Tibial artery (tissue), 4 donors: ENCODE results near the gene MRPS31.

ENCODE experiments used
- DNase-seq, 2 donors: peaks; one replicate each; pipeline ENCODE4 v3.0.0-alpha.2; 2019
- H3K27ac ChIP-seq, 2 donors: fragments of 200-600 bp; sonication (generic) in 1 of 2; 1 replicate in 1 of 2; 2 replicates in 1 of 2; pipeline ENCODE4 v1.5.1; 2018 to 2019; ENCODE audit warnings: mild to moderate bottlenecking in 1 of 2
- H3K27me3 ChIP-seq, 2 donors: fragments of 200-600 bp; sonication (generic) in 1 of 2; one replicate each; pipeline versions ENCODE4 v1.5.1 to v1.6.0; 2016 to 2019
- H3K36me3 ChIP-seq, 3 donors: fragments of 200-600 bp; sonication (generic) in 2 of 3; one replicate each; pipeline ENCODE4 v1.5.1; 2016 to 2019; ENCODE audit warnings: mild to moderate bottlenecking in 2 of 3
- H3K4me1 ChIP-seq, 4 donors: fragments of 200-600 bp; sonication (generic) in 2 of 4; 1 replicate in 3 of 4; 2 replicates in 1 of 4; pipeline ENCODE4 v1.5.1; 2016 to 2019
- H3K4me3 ChIP-seq, 2 donors: fragments of 200-600 bp; sonication (generic) in 1 of 2; 1 replicate in 1 of 2; 2 replicates in 1 of 2; pipeline ENCODE4 v1.5.1; 2018 to 2019; ENCODE audit warnings: mild to moderate bottlenecking in 2 of 2
- H3K9me3 ChIP-seq, 3 donors: fragments of 200-600 bp; sonication (generic) in 1 of 3; one replicate each; pipeline ENCODE4 v1.5.1; 2016 to 2019
- intact Hi-C: fragments of 100-400 bp; cut with DNase I; formaldehyde crosslinking; loops from one replicate; pipeline ENCODE4 v1.15.0; 2023; ENCODE audit warnings: low total_unique reads
- TF ChIP-seq, protein P1 (sequence below), 2 experiments: fragments of 200-600 bp in 1 of 2; fragments of 450-650 bp in 1 of 2; IDR thresholded peaks; one replicate each; pipeline ENCODE4 v1.5.1; 2017 to 2019; ENCODE audit warnings: antibody characterized with exemption in 2 of 2, mild to moderate bottlenecking in 1 of 2, moderate library complexity in 1 of 2

MRPS31 gene

DNA sequence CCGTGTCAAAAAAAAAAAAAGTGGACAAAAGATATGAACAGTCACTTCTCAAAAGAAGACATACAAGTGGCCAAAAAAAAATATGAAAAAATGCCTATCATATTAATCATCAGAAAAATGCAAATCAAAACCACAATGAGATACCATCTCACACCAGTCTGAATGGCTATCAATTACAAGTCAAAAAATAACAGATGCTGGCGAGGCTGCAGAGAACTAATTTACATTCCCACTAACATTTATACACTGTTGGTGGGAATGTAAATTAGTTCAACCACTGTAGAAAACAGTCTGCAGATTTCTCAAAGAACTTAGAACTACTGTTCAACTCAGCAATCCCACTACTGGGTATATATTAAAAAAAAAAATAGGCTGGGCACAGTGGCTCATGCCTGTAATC is 78.0 kb downstream of the MRPS31 start:
- H3K9me3 ChIP-seq, result no peaks in the 10 kb centered on the region
- DNase-seq, result no peak
- no peak overlapping the region for H3K27ac ChIP-seq
- H3K27me3 ChIP-seq, result no peaks in the 10 kb centered on the region
- TF ChIP-seq, protein P1, sequence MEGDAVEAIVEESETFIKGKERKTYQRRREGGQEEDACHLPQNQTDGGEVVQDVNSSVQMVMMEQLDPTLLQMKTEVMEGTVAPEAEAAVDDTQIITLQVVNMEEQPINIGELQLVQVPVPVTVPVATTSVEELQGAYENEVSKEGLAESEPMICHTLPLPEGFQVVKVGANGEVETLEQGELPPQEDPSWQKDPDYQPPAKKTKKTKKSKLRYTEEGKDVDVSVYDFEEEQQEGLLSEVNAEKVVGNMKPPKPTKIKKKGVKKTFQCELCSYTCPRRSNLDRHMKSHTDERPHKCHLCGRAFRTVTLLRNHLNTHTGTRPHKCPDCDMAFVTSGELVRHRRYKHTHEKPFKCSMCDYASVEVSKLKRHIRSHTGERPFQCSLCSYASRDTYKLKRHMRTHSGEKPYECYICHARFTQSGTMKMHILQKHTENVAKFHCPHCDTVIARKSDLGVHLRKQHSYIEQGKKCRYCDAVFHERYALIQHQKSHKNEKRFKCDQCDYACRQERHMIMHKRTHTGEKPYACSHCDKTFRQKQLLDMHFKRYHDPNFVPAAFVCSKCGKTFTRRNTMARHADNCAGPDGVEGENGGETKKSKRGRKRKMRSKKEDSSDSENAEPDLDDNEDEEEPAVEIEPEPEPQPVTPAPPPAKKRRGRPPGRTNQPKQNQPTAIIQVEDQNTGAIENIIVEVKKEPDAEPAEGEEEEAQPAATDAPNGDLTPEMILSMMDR (IDR thresholded peaks at IDR 0.05), result no peak
- H3K36me3 ChIP-seq, result no peaks in the 10 kb centered on the region
- H3K4me1 ChIP-seq, result no peaks in the 10 kb centered on the region
- no peak overlapping the region for H3K4me3 ChIP-seq
- intact Hi-C loops, result no loop called here

DNA sequence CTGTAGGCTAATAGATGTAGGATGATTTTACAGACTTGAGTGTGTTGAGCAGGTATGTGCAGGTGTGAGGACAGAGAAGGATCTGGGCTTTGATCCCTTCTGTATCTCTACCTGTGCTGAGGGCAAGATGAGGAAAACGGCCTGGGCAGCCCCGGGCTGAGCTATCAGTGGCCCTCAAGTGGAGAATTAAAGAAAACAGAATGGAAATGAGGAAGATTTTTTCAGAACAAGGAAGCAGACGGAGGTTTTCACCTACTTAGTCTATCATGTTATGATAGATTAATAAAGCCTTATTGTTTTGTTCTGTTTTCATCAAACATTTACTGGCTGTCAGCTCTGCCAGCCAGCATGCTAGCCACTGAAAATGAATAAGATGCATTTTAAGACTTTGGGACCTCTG is 82.2 kb downstream of the MRPS31 start:
- Histone ChIP-seq H3K4me3 (no peak overlapping the region), H3K27ac (no peak overlapping the region), H3K9me3 (no peaks in the 10 kb centered on the region), H3K36me3 (no peaks in the 10 kb centered on the region), H3K4me1 (no peaks in the 10 kb centered on the region), H3K27me3 (no peaks in the 10 kb centered on the region)
- intact Hi-C loops, result loop anchor here (2.0 to 10.0 kb wide), 2 partner anchors 744 to 998 kb away; no protein-coding TSS in a partner anchor
- no peak for DNase-seq
- TF ChIP-seq, protein P1 (IDR thresholded peaks at IDR 0.05), result no peak

DNA sequence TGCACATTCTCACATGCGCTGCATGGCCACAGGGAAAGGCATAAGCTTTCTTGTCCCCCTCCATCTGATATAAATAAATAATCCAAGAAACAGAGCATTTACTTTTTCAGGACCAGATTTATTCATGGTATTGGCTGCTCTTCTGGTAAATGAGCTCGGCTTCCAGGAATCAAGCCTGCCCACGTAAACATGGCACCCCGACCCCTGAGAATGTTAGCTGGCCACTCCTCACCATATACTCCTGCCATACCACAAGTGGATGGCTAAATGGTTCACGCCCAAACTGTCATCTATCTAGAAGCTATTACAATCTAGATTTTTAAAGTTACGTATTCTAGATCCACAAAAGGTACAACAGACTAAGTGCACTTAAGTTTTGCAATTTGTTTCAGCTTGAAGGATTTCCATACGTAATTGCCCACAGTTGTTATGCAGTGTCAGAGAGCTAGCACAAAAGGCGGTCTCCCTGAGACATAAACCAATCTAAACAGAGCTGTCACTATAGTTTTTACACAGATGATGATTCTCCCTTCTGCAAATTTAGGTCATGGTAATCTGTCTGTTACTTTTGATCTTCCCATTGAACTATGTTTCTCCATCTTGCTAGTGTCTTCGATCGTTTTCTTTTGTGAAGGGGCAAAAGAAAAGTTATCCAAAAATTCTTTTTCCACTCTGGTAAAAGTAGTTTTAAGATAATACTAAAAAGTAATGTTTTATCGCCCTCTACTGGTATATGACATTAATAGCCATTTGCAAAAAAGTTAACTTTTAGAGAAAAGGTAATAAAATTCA is 88.3 kb downstream of the MRPS31 start:
- H3K27me3 ChIP-seq, result no peaks in the 10 kb centered on the region
- no peaks in the 10 kb centered on the region for H3K9me3 ChIP-seq
- H3K4me3 ChIP-seq, result no peak overlapping the region
- TF ChIP-seq, protein P1 (IDR thresholded peaks at IDR 0.05), result peak; percentile 61 to 64
- no peak overlapping the region for H3K27ac ChIP-seq
- no peak for DNase-seq
- no peaks in the 10 kb centered on the region for H3K36me3 ChIP-seq
- intact Hi-C loops, result loop anchor here (10.0 kb wide), 1 partner anchor 738 kb away; no protein-coding TSS in a partner anchor
- H3K4me1 ChIP-seq, result peaks cover 0 to 13% (median 0%) of the 10 kb centered on the region in 4 donors

DNA sequence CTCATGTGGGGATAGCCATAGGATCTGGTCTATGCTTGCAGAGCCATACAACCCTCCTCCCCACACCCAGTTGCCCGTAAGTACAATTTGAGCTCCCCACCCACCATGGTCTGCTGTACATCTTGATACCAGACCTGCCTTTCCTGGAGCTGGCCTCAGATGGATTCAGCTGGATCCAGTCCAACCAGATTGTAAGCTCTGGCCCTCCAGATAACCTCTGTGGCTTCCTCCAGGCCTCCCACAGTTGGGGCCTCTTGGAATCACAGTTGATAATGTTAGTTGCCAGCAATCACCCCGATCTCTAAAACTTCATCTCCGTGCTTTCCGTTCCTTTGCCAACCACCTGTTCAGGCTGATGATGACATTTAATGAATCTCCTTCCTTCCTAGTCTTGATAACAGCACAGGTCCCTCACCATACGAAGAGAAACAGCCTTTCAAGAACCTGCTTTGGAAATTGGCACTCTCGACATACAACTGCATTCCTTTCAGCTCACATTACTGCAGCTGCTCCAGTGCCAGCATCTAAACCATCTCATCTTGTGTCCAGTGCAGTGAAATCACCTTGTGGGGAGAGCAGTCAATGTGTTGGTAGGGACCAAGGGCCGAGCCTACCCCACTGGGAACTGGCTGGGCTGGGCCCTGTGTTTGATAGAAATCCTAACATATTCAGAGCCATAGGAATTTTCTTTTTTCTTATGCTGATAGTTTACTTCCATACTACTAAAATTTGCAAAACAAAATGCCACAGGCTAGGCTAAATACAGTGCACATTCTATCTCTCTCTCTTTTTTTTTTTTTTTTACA is 89.4 kb downstream of the MRPS31 start:
- Histone ChIP-seq H3K9me3 (no peaks in the 10 kb centered on the region), H3K4me3 (no peak overlapping the region), H3K27ac (no peak overlapping the region), H3K36me3 (no peaks in the 10 kb centered on the region), H3K4me1 (peaks cover 0 to 13% (median 0%) of the 10 kb centered on the region in 4 donors), H3K27me3 (no peaks in the 10 kb centered on the region)
- intact Hi-C loops, result loop anchor here (2.0 to 10.0 kb wide), 2 partner anchors 613 to 737 kb away; no protein-coding TSS in a partner anchor
- TF ChIP-seq, protein P1 (IDR thresholded peaks at IDR 0.05), result no peak
- no peak for DNase-seq

DNA sequence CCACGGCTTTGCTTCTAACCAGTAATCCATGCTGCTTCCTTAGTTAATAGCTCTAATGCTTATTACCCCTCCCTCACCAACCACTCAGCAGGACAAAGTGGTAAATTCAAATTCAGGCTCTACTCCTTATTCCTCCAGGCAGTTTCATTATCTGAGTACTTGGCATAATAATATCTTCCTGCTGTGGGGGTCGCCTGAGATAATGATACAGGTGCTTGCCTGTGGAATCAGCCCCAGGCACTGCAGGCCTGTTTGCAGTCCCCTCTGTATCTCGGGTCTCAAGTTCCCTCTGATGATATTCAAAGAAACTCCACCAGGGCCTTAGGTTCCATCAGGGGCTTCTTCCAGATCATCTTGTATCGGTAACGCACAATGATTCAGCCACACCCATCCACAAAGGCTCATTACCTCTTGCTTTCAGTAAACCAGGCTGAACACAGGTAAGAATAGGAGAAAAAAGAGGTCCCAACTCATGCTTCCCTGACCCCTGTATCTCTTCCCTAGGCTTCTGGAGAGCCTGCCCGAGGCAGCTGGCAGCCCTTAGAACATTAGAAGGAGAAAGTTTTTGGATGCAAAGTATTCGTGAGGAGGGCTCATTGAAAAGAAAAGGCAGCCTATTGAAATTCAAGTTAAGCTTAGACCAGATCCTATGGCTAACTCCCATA is 90.2 kb downstream of the MRPS31 start:
- H3K36me3 ChIP-seq, result no peaks in the 10 kb centered on the region
- peaks cover 0 to 13% (median 0%) of the 10 kb centered on the region in 4 donors for H3K4me1 ChIP-seq
- no peaks in the 10 kb centered on the region for H3K27me3 ChIP-seq
- no peak overlapping the region for H3K4me3 ChIP-seq
- no peak overlapping the region for H3K27ac ChIP-seq
- intact Hi-C loops, result loop anchor here (2.0 to 10.0 kb wide), 2 partner anchors 612 to 736 kb away; no protein-coding TSS in a partner anchor
- no peaks in the 10 kb centered on the region for H3K9me3 ChIP-seq
- DNase-seq, result no peak
- TF ChIP-seq, protein P1 (IDR thresholded peaks at IDR 0.05), result no peak
